Islet precursor cell (in vitro differentiated cells): ENCODE results near the gene LRTM2.

ENCODE experiments used
- DNase-seq: peaks from one replicate; pipeline ENCODE4 v3.0.0-alpha.2; 2018

LRTM2 gene

GRCh38 chr12:1870998-1871917 is 50.9 kb downstream of the LRTM2 start:
- DNase-seq = no peak

DNA sequence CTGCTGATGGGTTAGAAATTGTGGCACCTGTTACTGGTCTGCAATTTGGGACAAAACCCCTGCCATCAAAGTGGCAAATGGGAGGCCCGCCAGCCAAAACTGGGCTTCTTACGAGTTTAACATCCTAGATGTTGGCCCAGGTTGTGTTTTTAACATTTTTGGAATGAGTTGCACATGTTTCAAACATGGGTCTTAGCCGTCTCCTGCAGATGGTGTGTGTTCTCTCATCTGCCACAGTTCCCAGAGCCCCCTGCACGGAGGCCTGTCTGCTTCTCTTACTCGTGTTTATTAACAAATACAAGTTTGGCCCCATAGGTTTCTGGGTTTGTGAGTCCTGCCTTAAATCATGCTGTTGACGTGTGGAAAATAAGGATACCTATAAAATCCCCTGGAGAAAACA is 51.6 kb downstream of the LRTM2 start:
- DNase-seq = no peak

DNA sequence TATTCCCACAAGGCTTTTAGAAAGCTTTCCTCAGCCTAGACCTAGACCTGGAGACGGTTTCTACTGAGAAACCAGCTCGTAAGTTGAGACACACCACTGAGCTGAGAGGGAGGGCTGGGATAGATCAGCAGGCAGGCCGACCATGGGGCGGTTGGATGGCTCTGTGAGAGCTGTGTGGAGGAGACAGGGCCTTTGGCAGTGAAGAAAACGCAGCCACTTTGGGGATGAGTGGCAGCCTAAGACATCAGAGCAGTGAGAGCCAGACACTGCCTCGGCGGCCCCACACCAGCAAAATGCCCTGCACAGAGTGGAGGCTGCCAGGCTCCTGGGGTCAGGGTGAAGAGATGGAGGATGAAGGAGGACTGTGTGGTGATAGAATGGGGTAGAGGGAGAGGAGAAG is 52.1 kb downstream of the LRTM2 start:
- DNase-seq = no peak

- no peak for DNase-seq
Measured at GRCh38 chr12:1873531-1874510, 53.5 kb downstream of the LRTM2 start.

GRCh38 chr12:1875608-1876007 is 55.2 kb downstream of the LRTM2 start:
- no peak for DNase-seq

DNA sequence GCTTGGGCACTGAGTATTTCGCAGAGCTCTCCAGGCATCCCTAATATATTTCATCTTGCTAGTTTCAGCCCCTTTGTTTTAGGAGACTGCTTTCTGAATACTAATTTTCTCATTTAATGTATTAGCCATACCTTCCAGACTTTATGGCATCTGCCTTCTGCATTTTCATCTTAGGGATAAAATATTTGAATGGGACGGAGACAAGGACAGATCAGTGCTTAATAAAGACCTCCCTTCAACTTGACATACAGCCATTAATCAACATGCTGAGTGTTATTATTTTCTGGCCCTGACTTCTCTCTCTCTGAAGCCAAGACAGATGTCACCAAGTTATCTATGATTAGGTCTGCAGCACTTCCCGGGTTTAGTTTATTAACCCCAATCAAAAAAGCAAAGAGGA is 55.7 kb downstream of the LRTM2 start:
- no peak for DNase-seq

GRCh38 chr12:1877169-1877878 is 57.0 kb downstream of the LRTM2 start:
- DNase-seq = no peak

DNA sequence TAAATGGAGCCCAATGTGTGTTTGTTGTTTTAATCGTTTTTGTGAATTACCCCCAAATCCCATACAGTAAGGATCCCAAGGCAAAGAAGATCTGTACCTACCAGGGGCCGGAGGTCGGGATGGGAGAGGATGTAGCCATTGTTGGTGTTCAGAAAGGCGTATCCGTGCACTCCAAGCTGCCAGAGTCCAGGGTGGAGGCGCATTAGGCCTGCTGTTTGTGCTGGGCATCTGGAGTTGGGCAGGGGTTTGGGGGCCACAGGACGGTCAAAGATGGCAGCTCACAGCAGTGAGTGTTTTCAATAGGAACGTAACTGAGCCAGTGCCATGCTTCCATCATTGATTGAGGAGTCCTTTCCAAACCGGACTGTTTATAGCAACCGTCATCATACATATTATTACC is 57.8 kb downstream of the LRTM2 start:
- DNase-seq = no peak

- no peak for DNase-seq
Measured at GRCh38 chr12:1878695-1879094, 58.3 kb downstream of the LRTM2 start.

DNA sequence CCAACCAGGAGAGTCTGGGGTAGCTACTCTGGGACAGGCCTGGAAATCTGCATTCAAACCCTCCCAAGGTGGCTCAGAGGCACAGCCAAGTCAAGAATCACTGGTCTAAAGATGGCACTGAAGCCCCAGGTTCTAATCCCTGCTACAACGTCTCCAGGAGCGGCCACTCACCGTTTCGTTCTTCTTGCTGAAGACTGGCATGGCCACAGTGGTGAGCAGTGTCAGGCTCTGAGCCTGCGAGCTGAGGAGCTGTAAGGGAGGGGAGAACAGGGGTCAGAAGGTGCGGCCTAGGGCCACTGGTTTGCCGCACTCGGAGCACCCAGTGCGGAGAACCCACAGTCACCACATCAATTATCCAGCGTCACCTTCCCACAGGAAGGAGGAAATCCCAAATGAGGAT is 59.3 kb downstream of the LRTM2 start:
- DNase-seq = no peak

- DNase-seq = peak; percentile 45
Measured at GRCh38 chr12:1880153-1880845, 59.9 kb downstream of the LRTM2 start.

- peak; percentile 47 for DNase-seq
Measured at GRCh38 chr12:1880876-1881275, 60.5 kb downstream of the LRTM2 start.

DNA sequence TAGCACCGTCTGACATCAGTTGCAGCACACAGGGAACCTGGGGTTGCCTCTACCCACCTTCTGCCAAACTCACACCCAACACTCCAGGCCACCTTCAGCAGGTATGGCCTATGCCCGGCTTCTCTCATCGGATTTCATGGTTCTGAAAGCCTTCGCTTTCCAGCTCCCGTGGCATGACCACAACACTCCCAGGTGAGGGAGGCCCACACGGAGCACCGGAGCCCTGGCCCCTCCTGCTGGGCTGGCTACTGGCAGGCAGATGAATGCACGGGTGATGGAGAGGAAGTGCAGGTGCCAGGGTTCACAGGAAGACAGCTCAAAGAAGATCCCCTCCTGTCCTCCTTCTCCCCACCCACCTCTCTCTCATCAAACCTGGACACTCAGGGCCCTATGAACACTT is 60.9 kb downstream of the LRTM2 start:
- DNase-seq = no peak

DNA sequence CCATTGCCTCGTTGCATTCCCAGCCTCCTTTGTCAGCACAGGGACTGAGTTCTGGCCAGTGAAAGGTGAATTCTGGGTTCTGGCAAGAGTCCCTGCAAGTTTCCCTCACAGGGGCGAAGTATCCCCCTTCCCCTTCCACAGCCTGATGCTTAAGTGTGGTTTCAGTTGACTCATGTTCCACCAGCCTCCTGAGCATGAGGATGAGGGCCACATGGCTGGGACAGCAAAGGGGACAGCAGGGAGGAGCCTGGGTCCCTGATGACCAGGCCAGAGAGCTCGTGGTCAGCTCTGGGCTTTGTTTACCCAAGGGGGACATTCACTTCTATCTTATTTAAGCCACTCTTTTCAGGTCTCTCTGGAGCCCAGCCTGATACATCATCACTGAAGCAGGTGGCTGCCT is 61.6 kb downstream of the LRTM2 start:
- DNase-seq = no peak

DNA sequence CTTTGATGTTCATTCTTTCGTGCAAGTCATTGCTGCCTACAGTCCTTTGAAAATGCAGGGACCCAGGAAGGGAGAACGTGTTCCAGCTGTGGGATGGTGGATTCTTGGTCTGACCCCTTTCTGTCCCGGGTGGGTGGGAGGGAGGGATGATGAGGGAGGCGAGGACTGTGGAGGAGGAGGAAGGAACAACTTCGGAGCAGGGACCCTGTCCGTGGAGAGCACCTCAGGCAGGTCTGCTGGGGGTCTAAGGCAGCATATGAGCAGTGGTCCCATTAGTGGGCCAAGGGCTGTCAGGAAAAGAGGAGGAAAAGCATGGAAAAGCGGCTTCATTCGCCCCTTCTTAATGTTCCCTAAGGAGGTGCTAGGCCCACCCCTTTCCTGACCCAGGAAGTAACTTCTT is 62.0 kb downstream of the LRTM2 start:
- peak; percentile 43 for DNase-seq

GRCh38 chr12:1882850-1883470 is 62.6 kb downstream of the LRTM2 start:
- DNase-seq = peak; percentile 47

DNA sequence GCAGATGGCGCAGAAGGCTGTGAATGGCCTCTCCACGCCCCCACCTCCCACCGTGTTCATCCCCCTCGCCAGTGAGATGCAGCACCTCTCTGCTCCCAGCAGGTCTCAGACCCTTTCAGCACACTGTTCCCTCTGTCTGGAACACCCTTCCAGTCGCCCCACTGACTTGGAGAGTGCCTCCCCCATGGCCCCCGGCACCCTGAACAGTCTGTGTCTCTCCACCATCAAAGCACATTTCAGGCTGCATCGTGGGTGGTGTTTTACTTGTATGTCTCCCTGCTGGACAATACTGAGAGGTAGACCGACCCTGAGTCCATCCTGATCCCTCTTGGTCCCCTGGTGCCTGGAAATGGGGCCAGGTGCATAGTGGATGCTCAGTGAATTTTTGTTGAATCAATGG is 63.1 kb downstream of the LRTM2 start:
- DNase-seq = no peak

- no peak for DNase-seq
Measured at GRCh38 chr12:1884651-1885050, 64.3 kb downstream of the LRTM2 start.

DNA sequence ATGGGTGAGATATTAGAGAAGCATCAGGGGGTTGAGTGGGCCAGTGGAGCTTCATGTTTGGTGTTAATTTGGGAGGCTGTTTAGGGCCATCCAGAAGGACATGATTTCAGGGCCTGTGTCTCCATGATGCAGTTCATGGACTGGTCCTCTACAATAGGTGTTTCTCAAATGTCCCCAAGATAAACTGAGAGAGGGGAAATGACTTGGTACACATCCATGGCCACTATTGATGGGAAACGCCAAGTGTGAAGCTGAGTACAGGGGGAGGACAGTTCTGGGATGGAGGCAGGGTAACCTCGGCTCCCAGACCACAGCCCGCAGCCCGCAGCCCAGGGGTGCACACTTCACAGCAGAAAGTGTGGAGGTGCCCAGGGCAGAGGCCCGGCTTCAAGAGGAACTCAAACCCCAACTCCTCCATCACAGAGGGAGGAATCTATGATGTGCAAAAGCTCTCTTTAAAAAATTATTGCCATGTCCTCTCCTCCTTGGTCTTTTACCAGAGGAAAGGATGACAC is 64.8 kb downstream of the LRTM2 start:
- no peak for DNase-seq

- DNase-seq = no peak
Measured at GRCh38 chr12:1885599-1886245, 65.4 kb downstream of the LRTM2 start.
